Loucy (cell line): ENCODE measurements around the gene CRACDL.

Experiments
- EZH2phosphoT487 ChIP-seq: fragments of 200-600 bp; IDR thresholded peaks from 2 replicates; pipeline ENCODE4 v1.6.1; 2018; ENCODE audit warnings: antibody characterized with exemption, mild to moderate bottlenecking, moderate library complexity, borderline replicate concordance
- TF ChIP-seq, protein P1 (sequence below): fragments of 200-600 bp; sonication (generic); conservative IDR thresholded peaks from 2 replicates; pipeline ENCODE4 v1.5.1; 2014; ENCODE audit warnings: mild to moderate bottlenecking, antibody characterized with exemption, low read length

DNA sequence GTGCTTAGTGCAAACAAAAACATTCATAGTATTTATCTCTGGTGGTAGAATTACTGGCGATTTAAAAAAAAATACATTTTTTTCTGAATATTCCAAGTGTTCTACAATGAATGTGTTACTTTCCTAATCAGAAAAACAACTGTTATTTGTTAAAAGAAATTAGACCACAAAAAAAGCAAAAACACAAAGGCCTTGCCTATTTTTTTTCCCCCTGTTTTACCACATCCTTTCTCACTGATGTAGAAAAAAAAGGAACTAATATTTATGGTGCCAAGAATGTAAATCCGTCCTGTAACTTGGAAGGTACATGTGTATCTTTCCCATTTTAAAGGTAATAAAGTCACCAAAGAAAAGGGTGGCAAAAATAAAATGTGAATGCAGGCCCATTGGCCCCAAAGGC is 176.7 kb downstream of the CRACDL start:
- TF ChIP-seq, protein P1, sequence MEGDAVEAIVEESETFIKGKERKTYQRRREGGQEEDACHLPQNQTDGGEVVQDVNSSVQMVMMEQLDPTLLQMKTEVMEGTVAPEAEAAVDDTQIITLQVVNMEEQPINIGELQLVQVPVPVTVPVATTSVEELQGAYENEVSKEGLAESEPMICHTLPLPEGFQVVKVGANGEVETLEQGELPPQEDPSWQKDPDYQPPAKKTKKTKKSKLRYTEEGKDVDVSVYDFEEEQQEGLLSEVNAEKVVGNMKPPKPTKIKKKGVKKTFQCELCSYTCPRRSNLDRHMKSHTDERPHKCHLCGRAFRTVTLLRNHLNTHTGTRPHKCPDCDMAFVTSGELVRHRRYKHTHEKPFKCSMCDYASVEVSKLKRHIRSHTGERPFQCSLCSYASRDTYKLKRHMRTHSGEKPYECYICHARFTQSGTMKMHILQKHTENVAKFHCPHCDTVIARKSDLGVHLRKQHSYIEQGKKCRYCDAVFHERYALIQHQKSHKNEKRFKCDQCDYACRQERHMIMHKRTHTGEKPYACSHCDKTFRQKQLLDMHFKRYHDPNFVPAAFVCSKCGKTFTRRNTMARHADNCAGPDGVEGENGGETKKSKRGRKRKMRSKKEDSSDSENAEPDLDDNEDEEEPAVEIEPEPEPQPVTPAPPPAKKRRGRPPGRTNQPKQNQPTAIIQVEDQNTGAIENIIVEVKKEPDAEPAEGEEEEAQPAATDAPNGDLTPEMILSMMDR, result no peak
- no peak for TF ChIP-seq EZH2phosphoT487
